Trophoblast cell (in vitro differentiated cells and primary cell): ENCODE measurements around the gene UGT3A1.
A peak's percentile ranks its signal among the peaks of the same experiment; 100 is the strongest.
"Not testable (repeated sequence)": the region's sequence is repeated elsewhere in the genome, so short reads cannot be mapped to it uniquely, and the experiment has no call there.

ENCODE experiments used
- DNase-seq, 2 donors: peaks; one replicate each; pipeline ENCODE4 v3.0.0-alpha.2; 2016
- H2AFZ ChIP-seq: 2 replicates; pipeline ENCODE4 v1.6.1; 2013; ENCODE audit warnings: low read length, moderate library complexity, mild to moderate bottlenecking; ENCODE audit not compliant: insufficient read depth, poor library complexity
- H2AK5ac ChIP-seq: 2 replicates; pipeline ENCODE4 v1.6.1; 2013; ENCODE audit warnings: mild to moderate bottlenecking, low read length
- H2BK120ac ChIP-seq: 2 replicates; pipeline ENCODE4 v1.6.1; 2013; ENCODE audit warnings: low read length, mild to moderate bottlenecking, moderate library complexity; ENCODE audit not compliant: insufficient read depth, poor library complexity
- H2BK12ac ChIP-seq: 2 replicates; pipeline ENCODE4 v1.6.1; 2013; ENCODE audit warnings: mild to moderate bottlenecking, low read length, moderate library complexity
- H2BK5ac ChIP-seq: 2 replicates; pipeline ENCODE4 v1.6.1; 2013; ENCODE audit warnings: low read length, low read depth, moderate library complexity, mild to moderate bottlenecking; ENCODE audit not compliant: poor library complexity
- H3K14ac ChIP-seq: 2 replicates; pipeline ENCODE4 v1.6.1; 2013; ENCODE audit warnings: mild to moderate bottlenecking, low read length
- H3K18ac ChIP-seq: 2 replicates; pipeline ENCODE4 v1.6.1; 2013; ENCODE audit warnings: mild to moderate bottlenecking, low read length
- H3K23ac ChIP-seq: 2 replicates; pipeline ENCODE4 v1.6.1; 2013; ENCODE audit warnings: low read length
- H3K27ac ChIP-seq: 2 replicates; pipeline ENCODE4 v1.5.1; 2013; ENCODE audit warnings: low read depth, mild to moderate bottlenecking, inconsistent platforms, low read length, moderate library complexity
- H3K27me3 ChIP-seq: 2 replicates; pipeline ENCODE4 v1.6.1; 2013; ENCODE audit warnings: inconsistent platforms, mild to moderate bottlenecking, low read length, moderate library complexity; ENCODE audit not compliant: insufficient read depth
- H3K36me3 ChIP-seq, 2 experiments: 1 replicate in 1 of 2; 2 replicates in 1 of 2; pipeline ENCODE4 v1.6.1; 2013; ENCODE audit warnings: low read length in 2 of 2, mild to moderate bottlenecking in 2 of 2, moderate library complexity in 1 of 2; ENCODE audit not compliant: insufficient read depth in 2 of 2, control insufficient read depth in 1 of 2
- H3K4ac ChIP-seq: 2 replicates; pipeline ENCODE4 v1.6.1; 2013; ENCODE audit warnings: low read depth, mild to moderate bottlenecking, low read length, moderate library complexity
- H3K4me1 ChIP-seq, 2 experiments: 1 replicate in 1 of 2; 2 replicates in 1 of 2; pipeline ENCODE4 v1.6.1; 2013; ENCODE audit warnings: low read length in 2 of 2, mild to moderate bottlenecking in 2 of 2, moderate library complexity in 1 of 2; ENCODE audit not compliant: insufficient read depth in 2 of 2, control insufficient read depth in 1 of 2
- H3K4me2 ChIP-seq: 2 replicates; pipeline ENCODE4 v1.6.1; 2013; ENCODE audit warnings: inconsistent platforms, mild to moderate bottlenecking, low read length, moderate library complexity
- H3K4me3 ChIP-seq: 2 replicates; pipeline ENCODE4 v1.5.1; 2013; ENCODE audit warnings: mild to moderate bottlenecking, low read depth, low read length, inconsistent platforms
- H3K79me1 ChIP-seq: one replicate; pipeline ENCODE4 v1.6.1; 2013; ENCODE audit warnings: low read length
- H3K79me2 ChIP-seq: 2 replicates; pipeline ENCODE4 v1.6.1; 2013; ENCODE audit warnings: low read length, mild to moderate bottlenecking; ENCODE audit not compliant: control insufficient read depth, insufficient read depth, poor library complexity
- H3K9ac ChIP-seq: 2 replicates; pipeline ENCODE4 v1.6.1; 2013; ENCODE audit warnings: mild to moderate bottlenecking, low read length
- H3K9me3 ChIP-seq: 2 replicates; pipeline ENCODE4 v1.6.1; 2013; ENCODE audit warnings: low read depth, mild to moderate bottlenecking, control low read depth, inconsistent platforms, low read length; ENCODE audit not compliant: insufficient read depth
- H4K12ac ChIP-seq: 2 replicates; pipeline ENCODE4 v1.6.1; 2013; ENCODE audit warnings: low read depth, mild to moderate bottlenecking, low read length, moderate library complexity
- H4K8ac ChIP-seq: 2 replicates; pipeline ENCODE4 v1.6.1; 2013; ENCODE audit warnings: low read depth, mild to moderate bottlenecking, low read length, moderate library complexity
- H4K91ac ChIP-seq: one replicate; pipeline ENCODE4 v1.6.1; 2013; ENCODE audit warnings: low read depth, mild to moderate bottlenecking, low read length, moderate library complexity
- WGBS: extraction: QIAGEN DNeasy Blood & Tissue Kit; methylation state at CpG from one replicate; pipeline ENCODE4 v1.1.7; 2013; ENCODE audit warnings: missing lambda C conversion rate; ENCODE audit not compliant: insufficient read length, insufficient coverage; ENCODE audit errors: extremely low coverage; 5-methylcytosine and 5-hydroxymethylcytosine counted together

The UGT3A1 gene

GRCh38 chr5:35979715-35980114 lies 11.5 kb downstream of the UGT3A1 start:
- H2BK120ac ChIP-seq = no peak overlapping the region

GRCh38 chr5:35976859-35977258 lies 14.3 kb downstream of the UGT3A1 start:
- H3K36me3 ChIP-seq, H3K4ac ChIP-seq, H3K18ac ChIP-seq, H3K23ac ChIP-seq, H3K79me1 ChIP-seq, H4K91ac ChIP-seq, H3K27me3 ChIP-seq, H2BK120ac ChIP-seq, H2AK5ac ChIP-seq, H3K27ac ChIP-seq, H2BK5ac ChIP-seq, DNase-seq, H3K79me2 ChIP-seq, H4K8ac ChIP-seq, H3K9ac ChIP-seq, H4K12ac ChIP-seq, H3K4me1 ChIP-seq, H3K14ac ChIP-seq, H3K4me2 ChIP-seq, H2BK12ac ChIP-seq, H3K9me3 ChIP-seq, H2AFZ ChIP-seq, H3K4me3 ChIP-seq: not testable (repeated sequence)
- 100% methylated on average over 1 of the region's 3 CpGs for WGBS

More at GRCh38 chr5:35979715-35980114, 11.5 kb downstream of the UGT3A1 start:
- no peak overlapping the region for H2AK5ac ChIP-seq
- H3K18ac ChIP-seq = no peak overlapping the region
- H3K27ac ChIP-seq = no peak overlapping the region
- no peak overlapping the region for H3K4me2 ChIP-seq
- H3K4me3 ChIP-seq = no peak overlapping the region
- no peak overlapping the region for H2AFZ ChIP-seq
- H4K12ac ChIP-seq = no peak overlapping the region
- H3K14ac ChIP-seq = no peak overlapping the region
- H3K79me1 ChIP-seq = no peaks in the 10 kb centered on the region
- H4K8ac ChIP-seq = no peak overlapping the region
- no peak overlapping the region for H3K4ac ChIP-seq
- no peak for DNase-seq
- H3K9me3 ChIP-seq = peaks cover 10% of the 10 kb centered on the region
- no peaks in the 10 kb centered on the region for H3K27me3 ChIP-seq
- no peak overlapping the region for H3K23ac ChIP-seq
- H3K36me3 ChIP-seq = no peaks in the 10 kb centered on the region
- no peak overlapping the region for H3K9ac ChIP-seq
- H3K4me1 ChIP-seq = no peaks in the 10 kb centered on the region
- no peak overlapping the region for H2BK12ac ChIP-seq
- H2BK5ac ChIP-seq = no peak overlapping the region
- H3K79me2 ChIP-seq = no peaks in the 10 kb centered on the region
- no peak overlapping the region for H4K91ac ChIP-seq

GRCh38 chr5:35974570-35974969 lies 16.6 kb downstream of the UGT3A1 start:
- Histone ChIP-seq H3K4me1 (peaks cover 5% of the 10 kb centered on the region in 2 experiments), H3K23ac (no peak overlapping the region), H3K27me3 (no peaks in the 10 kb centered on the region), H2BK120ac (no peak overlapping the region), H2BK5ac (no peak overlapping the region), H3K9me3 (no peaks in the 10 kb centered on the region), H3K9ac (no peak overlapping the region), H4K8ac (no peak overlapping the region), H2BK12ac (no peak overlapping the region), H2AK5ac (no peak overlapping the region), H3K79me2 (no peaks in the 10 kb centered on the region), H3K4ac (no peak overlapping the region), H2AFZ (no peak overlapping the region), H3K4me2 (no peak overlapping the region), H3K18ac (no peak overlapping the region), H4K12ac (no peak overlapping the region), H3K14ac (no peak overlapping the region), H3K36me3 (no peaks in the 10 kb centered on the region), H3K79me1 (no peaks in the 10 kb centered on the region), H3K4me3 (no peak overlapping the region), H4K91ac (no peak overlapping the region), H3K27ac (no peak overlapping the region)
- DNase-seq = no peak
- WGBS = no CpG with 5 or more reads among the region's 4 CpGs

GRCh38 chr5:35971878-35972210 lies 19.3 kb downstream of the UGT3A1 start:
- no peaks in the 10 kb centered on the region for H3K9me3 ChIP-seq
- no peak overlapping the region for H2AK5ac ChIP-seq
- H2BK5ac ChIP-seq = no peak overlapping the region
- no peak overlapping the region for H3K14ac ChIP-seq
- no CpG with 5 or more reads among the region's 5 CpGs for WGBS
- no peak overlapping the region for H3K4me3 ChIP-seq
- H4K12ac ChIP-seq = no peak overlapping the region
- no peak overlapping the region for H3K23ac ChIP-seq
- no peaks in the 10 kb centered on the region for H3K79me1 ChIP-seq
- H3K9ac ChIP-seq = peak overlapping the region; percentile 42
- H3K4me2 ChIP-seq = no peak overlapping the region
- H3K4ac ChIP-seq = no peak overlapping the region
- H2BK12ac ChIP-seq = peak overlapping the region; percentile 25
- H3K27ac ChIP-seq = no peak overlapping the region
- no peak overlapping the region for H4K8ac ChIP-seq
- H4K91ac ChIP-seq = no peak overlapping the region
- no peak for DNase-seq
- no peak overlapping the region for H2AFZ ChIP-seq
- no peak overlapping the region for H2BK120ac ChIP-seq
- no peaks in the 10 kb centered on the region for H3K36me3 ChIP-seq
- no peaks in the 10 kb centered on the region for H3K79me2 ChIP-seq
- H3K4me1 ChIP-seq = peaks cover 5% of the 10 kb centered on the region in 2 experiments
- no peak overlapping the region for H3K18ac ChIP-seq
- no peaks in the 10 kb centered on the region for H3K27me3 ChIP-seq
